HepG2 (cell line): Measurements from ENCODE around the gene ANTXR1. TPM values are rescaled to one million over a fixed set of nuclear protein-coding genes. Genes with fewer than 3 reads are reported as not detected.

ENCODE experiments used
- ARNT2 ChIP-seq: sonication (generic); formaldehyde crosslinking; IDR thresholded peaks from 2 replicates; pipeline ENCODE4 v1.8.0; 2022; ENCODE audit warnings: mild to moderate bottlenecking, low read depth, missing genetic modification reagents, moderate library complexity
- ARNTL ChIP-seq: sonication (generic); formaldehyde crosslinking; IDR thresholded peaks from 2 replicates; pipeline ENCODE4 v1.4.0; 2020; ENCODE audit warnings: mild to moderate bottlenecking, missing genetic modification reagents
- DBP ChIP-seq: sonication (generic); formaldehyde crosslinking; IDR thresholded peaks from 2 replicates; pipeline ENCODE4 v1.4.0; 2020; ENCODE audit warnings: missing genetic modification reagents; ENCODE audit errors: not compliant biosample characterization
- DRAP1 ChIP-seq: IDR thresholded peaks from 2 replicates; pipeline ENCODE4 v1.6.1; 2016; ENCODE audit warnings: missing genetic modification reagents, missing compliant biosample characterization
- EED ChIP-seq: sonication (generic); formaldehyde crosslinking; IDR thresholded peaks from 2 replicates; pipeline ENCODE4 v1.5.0; 2020; ENCODE audit warnings: mild to moderate bottlenecking, missing genetic modification reagents
- EHMT2 ChIP-seq: fragments of 200-600 bp; sonication (generic); IDR thresholded peaks from 2 replicates; pipeline ENCODE4 v1.7.0; 2017; ENCODE audit warnings: antibody characterized with exemption, low read depth, low read length, borderline replicate concordance
- ERF ChIP-seq: IDR thresholded peaks from 2 replicates; pipeline ENCODE4 v1.6.1; 2018; ENCODE audit warnings: missing biosample characterization, missing genetic modification reagents
- ESRRA ChIP-seq: sonication (generic); formaldehyde crosslinking; IDR thresholded peaks from 2 replicates; pipeline ENCODE4 v1.5.1; 2020; ENCODE audit warnings: mild to moderate bottlenecking, low read depth, missing genetic modification reagents
- FOXC1 ChIP-seq: sonication (generic); formaldehyde crosslinking; IDR thresholded peaks from 2 replicates; pipeline ENCODE4 v1.8.0; 2022; ENCODE audit warnings: mild to moderate bottlenecking, missing genetic modification reagents, borderline replicate concordance
- HMG20B ChIP-seq: conservative IDR thresholded peaks from 2 replicates; pipeline ENCODE4 v1.6.1; 2016; ENCODE audit warnings: missing genetic modification reagents, missing compliant biosample characterization
- HOXD1 ChIP-seq: sonication (generic); formaldehyde crosslinking; IDR thresholded peaks from 2 replicates; pipeline ENCODE4 v1.5.0; 2020; ENCODE audit warnings: missing genetic modification reagents
- IKZF4 ChIP-seq: sonication (generic); formaldehyde crosslinking; IDR thresholded peaks from 2 replicates; pipeline ENCODE4 v1.5.1; 2020; ENCODE audit warnings: borderline replicate concordance, mild to moderate bottlenecking, low read depth, missing genetic modification reagents; ENCODE audit errors: not compliant biosample characterization
- LRRFIP1 ChIP-seq: sonication (generic); formaldehyde crosslinking; conservative IDR thresholded peaks from 2 replicates; pipeline ENCODE4 v1.4.0; 2020; ENCODE audit warnings: missing genetic modification reagents
- MZF1 ChIP-seq: sonication (generic); formaldehyde crosslinking; IDR thresholded peaks from 2 replicates; pipeline ENCODE4 v1.8.1; 2023; ENCODE audit warnings: mild to moderate bottlenecking, missing genetic modification reagents, borderline replicate concordance
- SALL1 ChIP-seq: sonication (generic); formaldehyde crosslinking; IDR thresholded peaks from 2 replicates; pipeline ENCODE4 v1.8.0; 2022; ENCODE audit warnings: mild to moderate bottlenecking, missing genetic modification reagents
- SNAPC5 ChIP-seq: sonication (generic); formaldehyde crosslinking; IDR thresholded peaks from 2 replicates; pipeline ENCODE4 v1.8.1; 2023; ENCODE audit warnings: mild to moderate bottlenecking, missing genetic modification reagents, borderline replicate concordance
- SP1 ChIP-seq, 2 experiments: fragments of 450-650 bp in 1 of 2; sonication (generic) in 1 of 2; formaldehyde crosslinking in 1 of 2; IDR thresholded peaks; 2 replicates each; pipeline versions ENCODE4 v1.4.0 to v1.6.1; 2016 to 2020; ENCODE audit warnings: missing genetic modification reagents in 1 of 2
- ZBTB25 ChIP-seq: IDR thresholded peaks from 2 replicates; pipeline ENCODE4 v1.6.1; 2018; ENCODE audit warnings: missing genetic modification reagents
- ZBTB26 ChIP-seq: IDR thresholded peaks from 2 replicates; pipeline ENCODE4 v1.6.1; 2016; ENCODE audit warnings: missing compliant biosample characterization, missing genetic modification reagents, borderline replicate concordance
- ZNF230 ChIP-seq: sonication (generic); formaldehyde crosslinking; IDR thresholded peaks from 2 replicates; pipeline ENCODE4 v1.4.0; 2020; ENCODE audit warnings: mild to moderate bottlenecking, missing genetic modification reagents
- ZNF383 ChIP-seq: sonication (generic); formaldehyde crosslinking; IDR thresholded peaks from 2 replicates; pipeline ENCODE4 v1.4.0; 2020; ENCODE audit warnings: missing genetic modification reagents, mild to moderate bottlenecking, borderline replicate concordance
- ZNF841 ChIP-seq: sonication (generic); formaldehyde crosslinking; IDR thresholded peaks from 2 replicates; pipeline ENCODE4 v1.8.1; 2023; ENCODE audit warnings: missing genetic modification reagents, borderline replicate concordance
- polyA plus RNA-seq, 8 experiments: library from polyadenylated mRNA; depleted of rRNA in 3 of 8; stranded (reverse) in 7 of 8; unstranded in 1 of 8; fragments of >200 nt; fragmentation: Illumina TruSeq in 4 of 8; extraction: Trizol in 4 of 8; gene quantifications; 2 replicates each; pipeline versions ENCODE4 v1.2.1 to v1.2.3, GENCODE V29; 2011 to 2016; ENCODE audit warnings: low read depth in 4 of 8, missing spikeins in 1 of 8, mixed read lengths in 1 of 8; ENCODE audit not compliant: insufficient read depth in 1 of 8
- total RNA-seq, 5 experiments: library from RNA; depleted of rRNA; stranded (reverse); fragments of >200 nt; fragmentation: Illumina TruSeq; extraction: Trizol; gene quantifications; 2 replicates each; pipeline ENCODE4 v1.2.3, GENCODE V29; 2016; ENCODE audit warnings: low read depth in 1 of 5

The ANTXR1 gene
- total and polyA plus RNA-seq, 2 of the 13 experiments (the other 11 are each of a cell fraction or from before 2014, with no cell fraction given) = 4.5 to 12.7 TPM

- TF ChIP-seq ESRRA (CRISPR knock-in tag) (no peak), LRRFIP1 (CRISPR knock-in tag) (0 out of 2 replicates have a peak, but pooled peaks have one; percentile 12), ZBTB26 (CRISPR knock-in tag) (0 out of 2 replicates have a peak, but pooled peaks have one; percentile 26), HOXD1 (CRISPR knock-in tag) (no peak), ZBTB25 (CRISPR knock-in tag) (0 out of 2 replicates have a peak, but pooled peaks have one; percentile 35), ARNT2 (CRISPR knock-in tag) (peak; percentile 67), SALL1 (CRISPR knock-in tag) (peak; percentile 62), ERF (CRISPR knock-in tag) (peak; percentile 71; the same call in 1 of the 2 replicates), SNAPC5 (CRISPR knock-in tag) (no peak), ARNTL (CRISPR knock-in tag) (0 out of 2 replicates have a peak, but pooled peaks have one; percentile 17), MZF1 (CRISPR knock-in tag) (no peak), EHMT2 (peak; percentile 91), FOXC1 (CRISPR knock-in tag) (peak; percentile 27; the same call in 1 of the 2 replicates), ZNF841 (0 out of 2 replicates have a peak, but pooled peaks have one; percentile 54), IKZF4 (CRISPR knock-in tag) (peak; percentile 13), DRAP1 (CRISPR knock-in tag) (0 out of 2 replicates have a peak, but pooled peaks have one; percentile 24), HMG20B (CRISPR knock-in tag) (0 out of 2 replicates have a peak, but pooled peaks have one; percentile 30), ZNF383 (CRISPR knock-in tag) (no peak), ZNF230 (CRISPR knock-in tag) (0 out of 2 replicates have a peak, but pooled peaks have one; percentile 66), DBP (CRISPR knock-in tag) (no peak), EED (CRISPR knock-in tag) (peak; percentile 83; the same call in 1 of the 2 replicates), SP1 (IDR thresholded peaks at IDR 0.05) (no peak), SP1 (CRISPR knock-in tag; IDR thresholded peaks at IDR 0.05) (no peak)
These were observed 154.0 kb downstream of the ANTXR1 start (continued) for GRCh38 chr2:69166812-69167468.
